ENCODE data around the gene KDM6A.
"Not testable (repeated sequence)": the region's sequence is repeated elsewhere in the genome, so short reads cannot be mapped to it uniquely, and the experiment has no call there.

DNA sequence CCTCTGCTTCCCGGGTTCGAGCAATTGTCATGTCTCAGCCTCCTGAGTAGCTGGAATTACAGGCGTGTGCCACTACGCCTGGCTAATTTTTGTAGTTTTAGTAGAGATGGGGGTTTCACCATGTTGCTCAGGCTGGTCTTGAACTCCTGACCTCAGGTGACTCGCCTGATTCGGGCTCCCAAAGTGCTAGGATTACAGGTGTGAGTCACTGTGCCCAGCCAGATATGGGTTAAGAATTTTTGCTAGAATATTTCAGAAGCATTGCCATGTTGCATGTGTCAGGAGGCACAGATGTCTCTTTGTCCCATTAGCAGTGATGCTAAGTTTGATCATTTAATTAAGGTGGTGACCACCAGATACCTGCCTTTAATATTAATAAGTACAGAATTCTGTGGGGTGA, 22.1 kb upstream of the KDM6A start:
- TF ChIP-seq, protein P1, sequence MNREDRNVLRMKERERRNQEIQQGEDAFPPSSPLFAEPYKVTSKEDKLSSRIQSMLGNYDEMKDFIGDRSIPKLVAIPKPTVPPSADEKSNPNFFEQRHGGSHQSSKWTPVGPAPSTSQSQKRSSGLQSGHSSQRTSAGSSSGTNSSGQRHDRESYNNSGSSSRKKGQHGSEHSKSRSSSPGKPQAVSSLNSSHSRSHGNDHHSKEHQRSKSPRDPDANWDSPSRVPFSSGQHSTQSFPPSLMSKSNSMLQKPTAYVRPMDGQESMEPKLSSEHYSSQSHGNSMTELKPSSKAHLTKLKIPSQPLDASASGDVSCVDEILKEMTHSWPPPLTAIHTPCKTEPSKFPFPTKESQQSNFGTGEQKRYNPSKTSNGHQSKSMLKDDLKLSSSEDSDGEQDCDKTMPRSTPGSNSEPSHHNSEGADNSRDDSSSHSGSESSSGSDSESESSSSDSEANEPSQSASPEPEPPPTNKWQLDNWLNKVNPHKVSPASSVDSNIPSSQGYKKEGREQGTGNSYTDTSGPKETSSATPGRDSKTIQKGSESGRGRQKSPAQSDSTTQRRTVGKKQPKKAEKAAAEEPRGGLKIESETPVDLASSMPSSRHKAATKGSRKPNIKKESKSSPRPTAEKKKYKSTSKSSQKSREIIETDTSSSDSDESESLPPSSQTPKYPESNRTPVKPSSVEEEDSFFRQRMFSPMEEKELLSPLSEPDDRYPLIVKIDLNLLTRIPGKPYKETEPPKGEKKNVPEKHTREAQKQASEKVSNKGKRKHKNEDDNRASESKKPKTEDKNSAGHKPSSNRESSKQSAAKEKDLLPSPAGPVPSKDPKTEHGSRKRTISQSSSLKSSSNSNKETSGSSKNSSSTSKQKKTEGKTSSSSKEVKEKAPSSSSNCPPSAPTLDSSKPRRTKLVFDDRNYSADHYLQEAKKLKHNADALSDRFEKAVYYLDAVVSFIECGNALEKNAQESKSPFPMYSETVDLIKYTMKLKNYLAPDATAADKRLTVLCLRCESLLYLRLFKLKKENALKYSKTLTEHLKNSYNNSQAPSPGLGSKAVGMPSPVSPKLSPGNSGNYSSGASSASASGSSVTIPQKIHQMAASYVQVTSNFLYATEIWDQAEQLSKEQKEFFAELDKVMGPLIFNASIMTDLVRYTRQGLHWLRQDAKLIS (CRISPR knock-in tag; IDR thresholded peaks at IDR 0.05; ENCODE audit: borderline replicate concordance): not testable (repeated sequence)
- TF ChIP-seq FOXP1 (CRISPR knock-in tag; IDR thresholded peaks at IDR 0.05; ENCODE audit: borderline replicate concordance): not testable (repeated sequence)
- TF ChIP-seq, protein P2, sequence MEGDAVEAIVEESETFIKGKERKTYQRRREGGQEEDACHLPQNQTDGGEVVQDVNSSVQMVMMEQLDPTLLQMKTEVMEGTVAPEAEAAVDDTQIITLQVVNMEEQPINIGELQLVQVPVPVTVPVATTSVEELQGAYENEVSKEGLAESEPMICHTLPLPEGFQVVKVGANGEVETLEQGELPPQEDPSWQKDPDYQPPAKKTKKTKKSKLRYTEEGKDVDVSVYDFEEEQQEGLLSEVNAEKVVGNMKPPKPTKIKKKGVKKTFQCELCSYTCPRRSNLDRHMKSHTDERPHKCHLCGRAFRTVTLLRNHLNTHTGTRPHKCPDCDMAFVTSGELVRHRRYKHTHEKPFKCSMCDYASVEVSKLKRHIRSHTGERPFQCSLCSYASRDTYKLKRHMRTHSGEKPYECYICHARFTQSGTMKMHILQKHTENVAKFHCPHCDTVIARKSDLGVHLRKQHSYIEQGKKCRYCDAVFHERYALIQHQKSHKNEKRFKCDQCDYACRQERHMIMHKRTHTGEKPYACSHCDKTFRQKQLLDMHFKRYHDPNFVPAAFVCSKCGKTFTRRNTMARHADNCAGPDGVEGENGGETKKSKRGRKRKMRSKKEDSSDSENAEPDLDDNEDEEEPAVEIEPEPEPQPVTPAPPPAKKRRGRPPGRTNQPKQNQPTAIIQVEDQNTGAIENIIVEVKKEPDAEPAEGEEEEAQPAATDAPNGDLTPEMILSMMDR (IDR thresholded peaks at IDR 0.05): not testable (repeated sequence)
- TF ChIP-seq, protein P3, sequence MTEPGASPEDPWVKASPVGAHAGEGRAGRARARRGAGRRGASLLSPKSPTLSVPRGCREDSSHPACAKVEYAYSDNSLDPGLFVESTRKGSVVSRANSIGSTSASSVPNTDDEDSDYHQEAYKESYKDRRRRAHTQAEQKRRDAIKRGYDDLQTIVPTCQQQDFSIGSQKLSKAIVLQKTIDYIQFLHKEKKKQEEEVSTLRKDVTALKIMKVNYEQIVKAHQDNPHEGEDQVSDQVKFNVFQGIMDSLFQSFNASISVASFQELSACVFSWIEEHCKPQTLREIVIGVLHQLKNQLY (CRISPR knock-in tag; IDR thresholded peaks at IDR 0.05): not testable (repeated sequence)
- TF ChIP-seq, protein P4, sequence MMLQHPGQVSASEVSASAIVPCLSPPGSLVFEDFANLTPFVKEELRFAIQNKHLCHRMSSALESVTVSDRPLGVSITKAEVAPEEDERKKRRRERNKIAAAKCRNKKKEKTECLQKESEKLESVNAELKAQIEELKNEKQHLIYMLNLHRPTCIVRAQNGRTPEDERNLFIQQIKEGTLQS (CRISPR knock-in tag; conservative IDR thresholded peaks at IDR 0.05): not testable (repeated sequence)
- TF ChIP-seq, protein P5, sequence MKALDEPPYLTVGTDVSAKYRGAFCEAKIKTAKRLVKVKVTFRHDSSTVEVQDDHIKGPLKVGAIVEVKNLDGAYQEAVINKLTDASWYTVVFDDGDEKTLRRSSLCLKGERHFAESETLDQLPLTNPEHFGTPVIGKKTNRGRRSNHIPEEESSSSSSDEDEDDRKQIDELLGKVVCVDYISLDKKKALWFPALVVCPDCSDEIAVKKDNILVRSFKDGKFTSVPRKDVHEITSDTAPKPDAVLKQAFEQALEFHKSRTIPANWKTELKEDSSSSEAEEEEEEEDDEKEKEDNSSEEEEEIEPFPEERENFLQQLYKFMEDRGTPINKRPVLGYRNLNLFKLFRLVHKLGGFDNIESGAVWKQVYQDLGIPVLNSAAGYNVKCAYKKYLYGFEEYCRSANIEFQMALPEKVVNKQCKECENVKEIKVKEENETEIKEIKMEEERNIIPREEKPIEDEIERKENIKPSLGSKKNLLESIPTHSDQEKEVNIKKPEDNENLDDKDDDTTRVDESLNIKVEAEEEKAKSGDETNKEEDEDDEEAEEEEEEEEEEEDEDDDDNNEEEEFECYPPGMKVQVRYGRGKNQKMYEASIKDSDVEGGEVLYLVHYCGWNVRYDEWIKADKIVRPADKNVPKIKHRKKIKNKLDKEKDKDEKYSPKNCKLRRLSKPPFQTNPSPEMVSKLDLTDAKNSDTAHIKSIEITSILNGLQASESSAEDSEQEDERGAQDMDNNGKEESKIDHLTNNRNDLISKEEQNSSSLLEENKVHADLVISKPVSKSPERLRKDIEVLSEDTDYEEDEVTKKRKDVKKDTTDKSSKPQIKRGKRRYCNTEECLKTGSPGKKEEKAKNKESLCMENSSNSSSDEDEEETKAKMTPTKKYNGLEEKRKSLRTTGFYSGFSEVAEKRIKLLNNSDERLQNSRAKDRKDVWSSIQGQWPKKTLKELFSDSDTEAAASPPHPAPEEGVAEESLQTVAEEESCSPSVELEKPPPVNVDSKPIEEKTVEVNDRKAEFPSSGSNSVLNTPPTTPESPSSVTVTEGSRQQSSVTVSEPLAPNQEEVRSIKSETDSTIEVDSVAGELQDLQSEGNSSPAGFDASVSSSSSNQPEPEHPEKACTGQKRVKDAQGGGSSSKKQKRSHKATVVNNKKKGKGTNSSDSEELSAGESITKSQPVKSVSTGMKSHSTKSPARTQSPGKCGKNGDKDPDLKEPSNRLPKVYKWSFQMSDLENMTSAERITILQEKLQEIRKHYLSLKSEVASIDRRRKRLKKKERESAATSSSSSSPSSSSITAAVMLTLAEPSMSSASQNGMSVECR (CRISPR knock-in tag; IDR thresholded peaks at IDR 0.05; ENCODE audit: borderline replicate concordance): not testable (repeated sequence)

All from WTC11 (cell line).